ENCODE results near the gene KIDINS220. TPM values are rescaled to one million over a fixed set of nuclear protein-coding genes. Genes with fewer than 3 reads are reported as not detected.

The KIDINS220 gene
- total RNA-seq, 1 donor from 2014 or later, result 64.6 TPM

- DNase-seq (ENCODE audit: extremely low read depth, low read depth, low spot score), result no peak
These were observed 132.5 kb downstream of the KIDINS220 start for GRCh38 chr2:8704906-8705305.

DNA sequence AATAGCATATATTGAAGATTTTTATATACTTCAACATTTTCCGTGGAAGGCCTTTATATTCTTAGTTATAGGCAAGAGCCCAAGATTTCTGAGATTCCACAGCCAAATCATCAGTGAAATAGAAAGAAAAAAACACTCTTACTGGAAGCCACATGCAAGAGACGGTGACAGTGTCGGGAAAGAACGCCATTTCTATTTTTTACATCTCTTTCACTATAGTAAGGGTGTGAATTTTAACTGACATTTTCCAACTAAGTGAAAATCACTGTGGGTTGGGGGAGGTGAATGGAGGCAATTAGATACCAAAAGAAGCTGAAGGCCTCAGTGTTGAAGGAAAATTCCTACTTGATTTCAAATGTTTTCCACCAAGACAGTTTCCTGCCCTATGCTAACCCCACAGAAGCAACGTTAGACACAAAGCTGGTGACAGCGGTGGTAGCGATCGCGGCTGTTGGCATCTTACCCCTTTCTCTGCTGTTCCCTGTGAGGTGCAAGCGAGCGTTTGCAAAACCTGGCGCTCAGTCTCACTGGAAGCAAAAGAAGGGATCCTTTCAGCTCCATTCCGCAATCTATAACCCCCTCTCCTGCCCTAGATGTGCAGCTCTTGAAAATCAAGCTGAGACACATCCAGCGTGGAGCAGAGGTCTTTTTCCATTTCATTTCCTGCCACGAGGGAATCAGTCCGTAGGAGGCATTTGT is 135.6 kb downstream of the KIDINS220 start:
- DNase-seq (ENCODE audit: extremely low read depth, low read depth, low spot score), result no peak

DNA sequence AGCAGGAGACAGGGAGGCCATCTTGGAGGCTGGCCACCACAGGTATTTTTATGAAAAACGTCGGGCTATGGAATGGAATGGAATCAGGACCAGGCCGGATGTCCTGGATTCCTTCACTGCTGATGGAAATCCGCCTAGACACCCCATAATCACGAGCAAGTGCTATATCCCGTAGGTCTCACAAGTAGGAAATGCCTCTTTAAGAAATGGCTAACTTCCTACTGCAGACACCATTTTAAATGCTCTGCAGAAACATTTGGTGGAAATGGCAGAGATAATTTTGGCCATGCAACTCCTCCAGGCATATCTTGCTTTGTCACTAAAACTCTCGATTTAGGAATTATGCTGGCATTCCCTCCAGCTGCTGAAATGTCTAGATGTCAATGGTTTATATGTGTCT is 137.6 kb downstream of the KIDINS220 start:
- no peak for DNase-seq (ENCODE audit: extremely low read depth, low read depth, low spot score)

DNA sequence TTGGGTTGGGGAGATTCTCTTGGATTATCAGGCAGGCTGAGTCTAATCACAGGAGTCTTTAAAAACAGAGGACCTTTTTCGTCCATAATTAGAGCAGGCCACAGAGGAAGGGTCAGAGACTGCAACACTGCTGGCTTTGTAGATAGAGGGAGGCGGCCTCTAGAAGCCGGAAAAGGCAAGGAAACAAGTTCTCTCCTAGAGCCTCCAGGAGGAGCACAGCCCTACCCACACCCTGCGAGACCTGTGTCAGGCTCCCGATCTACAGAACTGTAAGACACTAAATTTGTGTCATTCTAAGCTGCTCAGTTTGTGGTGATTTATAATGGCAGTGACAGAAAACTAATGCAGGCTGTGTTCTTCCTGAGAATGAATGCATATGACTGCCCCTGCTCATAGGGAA is 140.2 kb downstream of the KIDINS220 start:
- no peak for DNase-seq (ENCODE audit: extremely low read depth, low read depth, low spot score)

DNA sequence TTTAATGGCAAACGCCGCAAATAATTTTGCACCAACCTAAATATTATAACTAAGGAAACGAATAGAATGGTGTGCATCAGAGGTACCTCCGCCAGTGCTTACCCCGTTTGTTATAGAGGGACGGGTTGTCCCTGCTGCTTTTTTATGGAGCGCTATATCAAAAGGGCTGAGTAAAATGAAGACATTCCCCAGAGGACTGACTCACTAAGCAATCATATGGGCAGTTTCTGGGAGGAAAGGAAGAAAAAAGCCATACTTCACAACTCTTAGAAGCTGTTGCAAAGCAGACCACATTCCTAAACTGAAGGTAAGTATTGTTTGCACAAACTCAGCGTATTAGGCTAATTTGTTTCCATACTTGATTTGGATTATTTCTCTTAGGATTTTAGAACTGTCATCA is 142.7 kb downstream of the KIDINS220 start:
- DNase-seq (ENCODE audit: extremely low read depth, low read depth, low spot score), result no peak

GRCh38 chr2:8693157-8693821 is 144.1 kb downstream of the KIDINS220 start:
- DNase-seq (ENCODE audit: extremely low read depth, low read depth, low spot score), result no peak

GRCh38 chr2:8692783-8693156 is 144.6 kb downstream of the KIDINS220 start:
- DNase-seq (ENCODE audit: extremely low read depth, low read depth, low spot score), result no peak

DNA sequence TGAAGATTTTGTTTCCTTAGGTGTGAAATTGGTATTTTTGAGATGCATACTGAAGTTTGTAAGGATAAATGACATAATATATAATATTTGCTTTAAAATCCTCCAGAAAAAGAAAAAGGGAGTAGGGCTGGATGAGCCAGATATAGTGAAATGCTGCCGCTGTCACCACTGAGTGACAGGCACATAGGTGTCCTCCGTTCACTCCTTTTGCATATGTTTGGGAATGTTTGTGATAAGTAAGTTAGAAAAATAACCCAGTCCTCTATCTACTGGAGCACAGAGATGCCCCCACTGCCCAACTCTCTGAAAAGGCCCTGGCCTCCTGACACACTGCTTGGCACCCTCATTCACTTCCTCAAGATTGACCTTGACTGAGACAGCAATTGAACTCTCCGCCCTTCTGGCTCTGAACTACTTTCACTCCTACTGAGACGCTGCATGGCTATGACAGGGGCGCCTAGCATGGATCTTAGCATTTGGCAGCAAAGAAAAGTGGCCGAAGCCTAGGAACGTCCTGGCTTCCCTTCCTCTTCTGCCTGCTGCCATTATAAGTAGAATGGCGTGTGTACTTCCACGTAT is 145.5 kb downstream of the KIDINS220 start:
- DNase-seq (ENCODE audit: extremely low read depth, low read depth, low spot score), result no peak

DNA sequence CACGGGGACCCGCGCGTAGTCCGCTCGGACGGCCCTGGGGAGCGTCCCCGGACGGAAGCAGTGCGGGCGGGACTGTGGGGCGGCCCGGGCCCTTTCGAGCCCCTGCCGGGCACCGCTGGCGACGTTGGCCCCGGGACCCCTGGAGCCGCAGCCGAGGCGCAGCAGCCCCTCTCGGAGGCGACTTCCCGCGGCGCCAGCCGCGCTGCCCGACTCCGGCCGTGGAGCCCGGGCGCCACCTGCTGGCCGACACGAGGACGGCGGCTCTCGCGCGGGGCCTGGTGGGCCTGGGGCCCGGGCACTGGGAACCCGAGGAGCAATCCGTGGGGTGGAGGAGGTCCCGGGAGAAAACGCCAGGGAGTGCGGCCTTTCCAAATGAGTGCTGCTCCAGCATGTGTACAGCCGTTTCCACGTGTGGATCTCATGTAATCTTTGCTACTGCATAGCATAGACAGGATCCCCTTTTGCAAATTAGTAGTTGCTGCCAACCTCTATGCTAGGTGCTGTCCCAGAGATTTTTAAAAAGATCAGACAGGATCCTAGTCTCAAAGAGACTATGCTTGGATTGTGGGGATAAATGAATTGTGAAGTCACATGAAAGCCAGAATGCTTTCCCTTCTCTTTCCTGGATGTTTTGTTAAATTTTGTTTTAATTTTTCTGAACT is 151.6 kb downstream of the KIDINS220 start:
- DNase-seq (ENCODE audit: extremely low read depth, low read depth, low spot score), result no peak

DNA sequence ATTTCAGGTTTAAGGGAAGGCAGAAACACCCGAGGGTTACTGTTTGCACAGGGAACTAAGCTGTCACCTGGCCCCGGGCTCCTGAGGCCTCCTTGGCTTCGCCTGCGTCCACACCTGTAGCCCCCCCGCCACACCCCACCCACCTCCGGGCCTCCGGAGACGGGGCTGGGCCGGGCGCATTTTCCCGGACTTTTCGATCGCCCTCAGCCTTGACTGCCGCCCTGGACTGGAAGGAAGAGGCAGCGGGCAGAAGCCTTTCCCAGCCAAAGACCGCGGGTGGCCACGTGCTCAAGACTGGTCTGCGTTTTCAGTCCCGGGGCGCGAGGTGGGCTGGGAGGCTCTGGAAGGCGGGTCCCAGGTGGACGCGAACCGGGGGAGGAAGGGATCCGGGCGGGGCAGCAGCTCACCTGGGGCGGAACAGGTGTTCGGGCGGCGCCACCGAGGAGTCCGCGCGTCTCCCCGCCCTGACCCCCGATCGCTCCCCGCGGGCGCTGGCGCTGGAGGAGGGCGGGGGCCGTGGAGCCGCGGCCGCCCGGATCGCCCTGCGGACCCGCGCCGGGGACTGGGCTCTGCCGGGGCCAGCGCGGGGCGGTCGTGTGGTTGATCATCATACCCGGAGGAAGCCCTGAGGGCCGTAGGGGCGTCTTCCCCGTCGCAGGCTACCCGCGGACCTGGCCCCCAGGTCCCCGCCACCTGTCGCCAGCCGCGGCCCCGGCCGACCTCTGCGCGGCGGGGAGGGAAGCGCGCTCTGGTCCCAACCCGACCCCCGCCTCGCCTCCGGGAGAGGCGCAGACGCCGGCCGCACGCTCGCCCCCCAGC is 152.3 kb downstream of the KIDINS220 start:
- no peak for DNase-seq (ENCODE audit: extremely low read depth, low read depth, low spot score)

GRCh38 chr2:8684540-8684877 is 152.9 kb downstream of the KIDINS220 start:
- DNase-seq (ENCODE audit: extremely low read depth, low read depth, low spot score), result no peak

GRCh38 chr2:8682719-8683667 is 154.4 kb downstream of the KIDINS220 start:
- no peak for DNase-seq (ENCODE audit: extremely low read depth, low read depth, low spot score)

GRCh38 chr2:8681786-8682692 is 155.4 kb downstream of the KIDINS220 start, which contains the start of gene ID2:
Gene ID2, plus strand, starts transcription at chr2:8682056. Its CDS starts 110 bp downstream, at chr2:8682166.
- no peak for DNase-seq (ENCODE audit: extremely low read depth, low read depth, low spot score)

GRCh38 chr2:8680822-8681760 is 156.3 kb downstream of the KIDINS220 start:
- no peak for DNase-seq (ENCODE audit: extremely low read depth, low read depth, low spot score)

DNA sequence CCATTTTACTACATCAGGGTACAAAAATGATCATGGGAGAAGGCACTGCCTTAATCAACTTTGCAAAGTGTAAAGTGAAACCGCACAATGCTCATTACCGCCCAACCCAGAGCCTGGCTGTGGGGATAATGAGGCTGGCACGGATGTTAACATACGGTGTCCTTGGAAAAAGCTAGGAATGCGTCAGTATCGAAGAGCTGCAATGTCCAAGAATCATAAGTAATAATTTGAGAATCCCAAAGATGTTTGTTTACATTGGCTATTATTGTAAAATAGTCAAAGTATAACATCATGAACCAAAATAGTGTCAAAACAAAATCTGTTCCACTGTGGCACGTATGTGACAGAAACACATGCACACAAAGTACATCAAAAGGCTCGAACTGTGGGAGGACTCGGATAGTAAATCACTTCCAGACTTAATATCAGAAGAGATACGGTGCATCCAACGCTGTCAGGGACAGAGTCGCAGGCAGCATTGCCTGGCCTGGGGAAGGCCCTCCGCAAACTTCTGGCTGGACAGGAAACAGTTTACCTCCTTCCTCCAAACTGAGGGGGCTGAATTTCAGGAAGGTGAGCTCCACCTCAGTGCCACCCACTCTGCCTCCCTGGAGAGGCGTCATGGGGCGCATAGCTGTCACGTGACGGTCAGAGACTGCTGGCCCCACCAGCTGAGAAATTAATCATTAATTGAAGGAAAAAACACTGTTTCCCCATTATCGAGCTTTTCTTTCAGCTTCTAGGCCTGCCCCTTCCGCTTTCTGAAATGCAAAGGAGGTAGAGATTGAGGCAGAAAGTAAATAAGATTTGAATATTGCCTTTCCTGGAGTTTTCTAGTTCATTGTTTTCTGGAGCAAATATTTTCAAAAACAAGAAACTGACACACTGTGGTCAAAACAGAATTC is 157.3 kb downstream of the KIDINS220 start:
- DNase-seq (ENCODE audit: extremely low read depth, low read depth, low spot score), result no peak

DNA sequence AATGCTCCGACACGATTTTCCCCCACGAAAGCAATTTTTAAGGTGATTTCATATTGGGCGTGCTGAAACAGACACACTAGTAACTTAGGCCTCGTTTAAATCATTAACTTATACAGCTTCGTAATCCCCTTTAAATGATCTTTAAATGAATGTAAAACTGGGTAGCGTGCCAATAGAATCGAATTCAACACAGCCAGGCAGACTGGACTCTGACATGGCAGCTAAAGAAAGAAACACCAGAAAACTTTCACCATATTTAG is 157.9 kb downstream of the KIDINS220 start:
- DNase-seq (ENCODE audit: extremely low read depth, low read depth, low spot score), result no peak

All from glomerular endothelial cell (primary cell).